ENCODE results near the gene EHBP1.

The EHBP1 gene

DNA sequence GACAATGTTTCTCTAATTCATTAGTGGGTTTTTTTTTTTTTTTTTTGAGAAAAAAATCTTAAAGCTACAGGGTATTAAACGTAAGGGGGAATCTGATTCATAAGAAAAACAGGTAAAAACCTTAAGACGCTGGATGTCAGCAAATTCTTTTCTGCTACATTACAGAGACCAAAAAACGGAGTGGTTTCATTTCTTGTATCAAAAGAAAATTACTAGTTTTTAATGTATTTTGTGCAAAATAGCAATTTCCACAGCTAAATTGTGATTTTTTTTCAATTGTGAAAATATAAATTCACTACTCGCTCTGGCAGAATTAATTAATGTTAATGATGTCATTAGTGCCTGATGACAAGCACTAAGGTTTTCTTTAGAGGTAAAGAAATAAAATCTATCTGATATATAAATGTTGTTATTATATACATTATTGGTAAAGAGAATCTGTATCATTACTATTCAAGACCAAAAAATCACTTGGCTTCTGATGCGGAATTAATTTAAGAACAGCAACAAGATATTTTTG lies 355.0 kb downstream of the EHBP1 start:
- H3K27ac ChIP-seq: no peak overlapping the region
- TF ChIP-seq, protein P1, sequence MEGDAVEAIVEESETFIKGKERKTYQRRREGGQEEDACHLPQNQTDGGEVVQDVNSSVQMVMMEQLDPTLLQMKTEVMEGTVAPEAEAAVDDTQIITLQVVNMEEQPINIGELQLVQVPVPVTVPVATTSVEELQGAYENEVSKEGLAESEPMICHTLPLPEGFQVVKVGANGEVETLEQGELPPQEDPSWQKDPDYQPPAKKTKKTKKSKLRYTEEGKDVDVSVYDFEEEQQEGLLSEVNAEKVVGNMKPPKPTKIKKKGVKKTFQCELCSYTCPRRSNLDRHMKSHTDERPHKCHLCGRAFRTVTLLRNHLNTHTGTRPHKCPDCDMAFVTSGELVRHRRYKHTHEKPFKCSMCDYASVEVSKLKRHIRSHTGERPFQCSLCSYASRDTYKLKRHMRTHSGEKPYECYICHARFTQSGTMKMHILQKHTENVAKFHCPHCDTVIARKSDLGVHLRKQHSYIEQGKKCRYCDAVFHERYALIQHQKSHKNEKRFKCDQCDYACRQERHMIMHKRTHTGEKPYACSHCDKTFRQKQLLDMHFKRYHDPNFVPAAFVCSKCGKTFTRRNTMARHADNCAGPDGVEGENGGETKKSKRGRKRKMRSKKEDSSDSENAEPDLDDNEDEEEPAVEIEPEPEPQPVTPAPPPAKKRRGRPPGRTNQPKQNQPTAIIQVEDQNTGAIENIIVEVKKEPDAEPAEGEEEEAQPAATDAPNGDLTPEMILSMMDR (conservative IDR thresholded peaks at IDR 0.05; ENCODE audit: low read depth): no peak
- no peak for DNase-seq (ENCODE audit: low spot score)
- ChIA-PET POLR2A (ENCODE audit: low non-redundant PET) (no interaction called here), CTCF (interaction anchor here (0.6 to 0.9 kb wide), 2 partner anchors 42 to 132 kb away, joined by 3 to 4 read pairs; no protein-coding TSS in a partner anchor)

DNA sequence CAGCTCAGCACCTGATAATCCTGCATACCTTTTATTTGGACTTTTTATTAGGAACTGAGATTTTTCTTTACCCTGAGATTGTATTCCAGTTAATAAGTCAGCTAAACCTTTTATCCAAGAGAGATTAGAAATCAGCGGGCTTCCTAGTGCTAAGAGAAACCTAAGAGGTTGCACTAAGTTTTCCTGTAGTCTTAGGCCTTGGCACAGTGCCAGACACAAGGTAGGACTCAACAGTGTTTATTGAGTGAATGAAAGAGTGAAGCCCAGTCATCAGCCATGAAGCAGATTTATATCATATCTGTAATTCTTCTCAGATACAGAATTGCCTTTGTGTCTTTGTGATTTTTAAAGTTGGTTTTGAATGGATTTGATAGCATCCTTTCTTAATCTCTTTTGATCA lies 358.7 kb downstream of the EHBP1 start:
- ChIA-PET POLR2A (ENCODE audit: low non-redundant PET) (no interaction called here), CTCF (interaction anchor here (0.6 kb wide), 1 partner anchor 719 kb away, joined by 4 read pairs; no protein-coding TSS in a partner anchor)
- TF ChIP-seq, protein P1 (conservative IDR thresholded peaks at IDR 0.05; ENCODE audit: low read depth): no peak
- no peak for DNase-seq (ENCODE audit: low spot score)
- H3K27ac ChIP-seq: no peak overlapping the region

DNA sequence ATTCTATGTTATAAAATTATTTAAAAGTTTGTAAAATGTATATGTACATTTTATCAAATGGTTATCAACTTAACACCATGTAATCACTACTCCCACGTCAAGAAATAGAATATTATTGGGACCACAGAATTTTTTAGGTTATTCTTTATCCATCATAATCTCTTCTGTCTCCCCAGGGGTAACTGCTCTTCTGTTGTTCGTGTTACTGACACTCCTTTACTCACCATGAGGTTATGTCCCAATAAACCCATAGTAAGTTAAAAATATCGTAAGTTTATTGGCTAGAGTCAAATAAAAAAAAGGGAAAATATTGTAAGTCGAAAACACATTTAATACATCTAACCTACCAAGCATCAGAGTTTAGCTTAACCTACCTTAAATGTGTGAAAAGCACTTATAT lies 359.1 kb downstream of the EHBP1 start:
- ChIA-PET CTCF (no interaction called here), POLR2A (ENCODE audit: low non-redundant PET) (no interaction called here)
- TF ChIP-seq, protein P1 (conservative IDR thresholded peaks at IDR 0.05; ENCODE audit: low read depth): no peak
- no peak overlapping the region for H3K27ac ChIP-seq
- no peak for DNase-seq (ENCODE audit: low spot score)

DNA sequence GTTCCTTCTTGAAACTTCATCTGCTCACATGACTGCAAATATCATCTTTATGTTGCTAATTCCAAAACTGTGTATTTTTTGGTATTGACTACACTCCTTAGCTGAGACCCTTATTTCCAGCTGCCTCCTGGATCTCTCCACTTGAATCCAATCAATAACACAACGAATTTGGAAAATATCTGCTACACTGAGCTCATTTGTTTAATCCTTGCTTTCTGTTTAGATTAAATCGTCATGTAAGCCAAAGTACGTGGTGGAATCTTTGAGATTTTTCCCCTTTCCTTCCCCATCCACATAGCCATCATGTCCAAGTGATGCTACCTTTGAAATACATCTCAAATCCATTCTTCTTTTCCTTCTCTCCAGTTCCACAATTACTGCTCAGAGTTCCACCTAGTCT lies 360.8 kb downstream of the EHBP1 start:
- no peak overlapping the region for H3K27ac ChIP-seq
- ChIA-PET POLR2A (ENCODE audit: low non-redundant PET) (no interaction called here), CTCF (interaction anchor here (0.6 kb wide), 1 partner anchor 11 kb away, joined by 3 read pairs; no protein-coding TSS in a partner anchor)
- TF ChIP-seq, protein P1 (conservative IDR thresholded peaks at IDR 0.05; ENCODE audit: low read depth): no peak
- DNase-seq (ENCODE audit: low spot score): no peak

DNA sequence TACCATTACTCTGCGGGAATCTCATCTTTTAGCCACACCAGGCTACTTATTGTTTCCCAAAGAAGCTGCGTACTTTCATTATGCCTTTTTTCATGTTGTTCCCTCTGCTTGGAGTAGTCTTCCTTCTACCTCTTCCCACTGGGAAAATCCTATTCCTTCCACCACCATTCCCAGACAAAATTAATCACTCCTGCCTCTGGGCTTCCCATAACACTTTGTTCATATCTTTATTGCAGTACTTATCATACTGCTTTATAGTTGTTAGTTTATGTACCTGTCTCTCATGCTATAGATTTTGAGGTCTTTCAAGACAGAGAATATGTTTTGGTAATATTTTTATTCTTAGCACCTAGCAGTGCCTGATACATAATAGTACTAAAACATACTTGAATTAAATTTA lies 361.3 kb downstream of the EHBP1 start:
- no peak overlapping the region for H3K27ac ChIP-seq
- CTCF ChIA-PET: interaction anchor here (0.6 to 1.0 kb wide), 2 partner anchors 10 to 13 kb away, joined by 3 read pairs; no protein-coding TSS in a partner anchor
- no peak for DNase-seq (ENCODE audit: low spot score)
- POLR2A ChIA-PET (ENCODE audit: low non-redundant PET): no interaction called here
- TF ChIP-seq, protein P1 (conservative IDR thresholded peaks at IDR 0.05; ENCODE audit: low read depth): no peak

DNA sequence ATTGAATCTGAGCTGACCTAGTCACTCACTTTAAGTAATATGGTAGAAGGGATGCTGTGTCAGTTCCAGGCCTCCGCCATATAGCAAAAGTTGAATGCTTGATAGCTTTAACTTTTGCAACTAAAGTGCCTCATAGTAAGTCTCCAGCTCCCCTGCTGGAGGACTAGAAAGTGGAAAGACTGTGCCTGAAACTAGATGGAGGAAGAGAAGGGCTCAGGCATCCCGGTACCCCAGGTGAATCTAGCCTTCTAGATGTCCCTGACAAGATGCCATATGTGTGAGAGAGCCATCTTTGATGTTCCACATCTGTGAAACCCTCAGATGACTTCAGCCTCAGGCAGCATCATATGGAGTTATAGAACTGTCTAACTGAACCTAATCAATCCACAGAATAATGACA lies 366.2 kb downstream of the EHBP1 start:
- DNase-seq (ENCODE audit: low spot score): no peak
- POLR2A ChIA-PET (ENCODE audit: low non-redundant PET): no interaction called here
- CTCF ChIA-PET: no interaction called here
- H3K27ac ChIP-seq: no peak overlapping the region
- TF ChIP-seq, protein P1 (conservative IDR thresholded peaks at IDR 0.05; ENCODE audit: low read depth): no peak
